GM12864 (cell line): ENCODE measurements around the gene IL22.
A peak's percentile ranks its signal among the peaks of the same experiment; 100 is the strongest.

Experiments used
- DNase-seq: peaks from one replicate; pipeline ENCODE4 v3.0.0-alpha.2; 2011; ENCODE audit warnings: low read depth
- H3K4me3 ChIP-seq: 2 replicates; pipeline ENCODE4 v1.5.1; 2011; ENCODE audit warnings: mild to moderate bottlenecking, low read depth, low read length, control low read depth
- TF ChIP-seq, protein P1 (sequence below): IDR thresholded peaks from 2 replicates; pipeline ENCODE4 v1.5.1; 2011; ENCODE audit warnings: low read depth, mild to moderate bottlenecking, moderate library complexity, low read length, control low read depth, inconsistent platforms; ENCODE audit errors: missing control alignments

Gene IL22

GRCh38 chr12:68250454-68250853, 3.0 kb downstream of the IL22 start:
- DNase-seq: no peak
- H3K4me3 ChIP-seq: no peak overlapping the region
- TF ChIP-seq, protein P1, sequence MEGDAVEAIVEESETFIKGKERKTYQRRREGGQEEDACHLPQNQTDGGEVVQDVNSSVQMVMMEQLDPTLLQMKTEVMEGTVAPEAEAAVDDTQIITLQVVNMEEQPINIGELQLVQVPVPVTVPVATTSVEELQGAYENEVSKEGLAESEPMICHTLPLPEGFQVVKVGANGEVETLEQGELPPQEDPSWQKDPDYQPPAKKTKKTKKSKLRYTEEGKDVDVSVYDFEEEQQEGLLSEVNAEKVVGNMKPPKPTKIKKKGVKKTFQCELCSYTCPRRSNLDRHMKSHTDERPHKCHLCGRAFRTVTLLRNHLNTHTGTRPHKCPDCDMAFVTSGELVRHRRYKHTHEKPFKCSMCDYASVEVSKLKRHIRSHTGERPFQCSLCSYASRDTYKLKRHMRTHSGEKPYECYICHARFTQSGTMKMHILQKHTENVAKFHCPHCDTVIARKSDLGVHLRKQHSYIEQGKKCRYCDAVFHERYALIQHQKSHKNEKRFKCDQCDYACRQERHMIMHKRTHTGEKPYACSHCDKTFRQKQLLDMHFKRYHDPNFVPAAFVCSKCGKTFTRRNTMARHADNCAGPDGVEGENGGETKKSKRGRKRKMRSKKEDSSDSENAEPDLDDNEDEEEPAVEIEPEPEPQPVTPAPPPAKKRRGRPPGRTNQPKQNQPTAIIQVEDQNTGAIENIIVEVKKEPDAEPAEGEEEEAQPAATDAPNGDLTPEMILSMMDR: no peak

DNA sequence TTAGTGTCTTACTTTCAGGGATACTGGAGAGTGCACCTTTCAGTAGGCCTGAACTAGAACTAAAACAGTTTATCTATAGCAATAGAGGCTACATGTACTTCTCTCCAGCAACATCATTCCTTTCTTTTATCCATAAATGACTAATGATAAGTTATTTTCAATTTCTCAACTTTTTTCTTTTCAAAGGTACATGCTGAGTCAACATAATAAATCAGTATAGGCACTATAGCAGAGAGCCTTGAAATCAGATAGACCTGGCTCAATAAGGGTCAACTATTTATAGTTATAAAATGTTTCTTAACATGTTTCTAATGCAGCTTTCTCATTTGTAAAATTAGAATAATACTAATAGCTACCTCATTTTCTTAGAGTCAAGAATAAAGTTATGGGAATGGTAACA, 5.6 kb downstream of the IL22 start:
- TF ChIP-seq, protein P1: no peak
- no peak overlapping the region for H3K4me3 ChIP-seq
- DNase-seq: no peak

- no peak overlapping the region for H3K4me3 ChIP-seq
- TF ChIP-seq, protein P1: no peak
- DNase-seq: no peak
Observed at GRCh38 chr12:68246350-68246749, 7.1 kb downstream of the IL22 start.

- no peak for DNase-seq
- TF ChIP-seq, protein P1: no peak
Observed at GRCh38 chr12:68245180-68246021, 8.0 kb downstream of the IL22 start.

GRCh38 chr12:68242777-68243176, 10.6 kb downstream of the IL22 start:
- H3K4me3 ChIP-seq: no peak overlapping the region
- TF ChIP-seq, protein P1: no peak
- DNase-seq: no peak

More at GRCh38 chr12:68245180-68246021, 8.0 kb downstream of the IL22 start:
- H3K4me3 ChIP-seq: no peak overlapping the region

DNA sequence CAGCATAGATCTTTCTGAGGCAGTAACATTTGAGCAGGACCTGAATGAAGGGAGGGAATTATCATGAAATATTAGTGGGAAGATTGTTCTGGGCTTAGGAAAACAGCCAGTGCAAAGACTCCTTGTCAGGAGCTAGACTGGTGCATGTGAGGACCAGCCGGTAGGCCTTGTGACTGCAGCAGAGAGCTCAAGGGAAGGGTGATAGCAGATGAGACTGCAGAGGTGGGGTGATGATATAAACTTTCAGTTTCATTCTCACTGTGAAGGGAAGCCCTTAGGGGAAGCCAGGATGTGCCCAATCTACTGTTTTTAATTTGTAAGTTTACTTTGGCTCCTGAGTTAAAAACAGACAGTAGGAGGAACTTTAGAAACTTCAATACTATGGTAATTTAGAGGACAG, 12.4 kb downstream of the IL22 start:
- TF ChIP-seq, protein P1: no peak
- H3K4me3 ChIP-seq: no peak overlapping the region
- peak; percentile 66 for DNase-seq

DNA sequence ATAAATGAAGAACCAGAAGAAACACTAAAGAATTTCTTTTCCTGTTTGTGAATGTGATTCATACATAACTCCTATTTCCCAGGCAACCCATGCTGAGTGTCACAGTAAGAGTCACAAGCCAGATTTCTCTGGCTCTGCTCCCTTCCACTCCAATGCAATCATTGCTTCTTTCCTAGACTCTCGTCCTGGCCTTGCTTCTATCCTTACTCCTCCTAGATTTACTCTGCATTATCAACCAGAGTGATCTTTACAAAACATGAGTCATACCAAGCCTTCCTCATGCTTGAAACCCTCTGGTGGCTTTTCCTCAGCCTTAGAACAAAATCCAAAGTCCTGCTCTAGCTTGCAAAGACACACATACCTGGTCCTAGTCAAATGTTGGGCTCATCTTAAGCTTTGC, 13.3 kb downstream of the IL22 start:
- H3K4me3 ChIP-seq: no peak overlapping the region
- no peak for DNase-seq
- TF ChIP-seq, protein P1: no peak
